Vagina (tissue), 2 donors: ENCODE data around the gene ZBTB24.

Experiments
- POLR2A ChIP-seq, 2 donors: fragments of 450-650 bp; IDR thresholded peaks; one replicate each; pipeline ENCODE4 v1.6.1; 2017; ENCODE audit warnings: antibody characterized with exemption in 2 of 2, mild to moderate bottlenecking in 2 of 2, moderate library complexity in 2 of 2
- POLR2AphosphoS5 ChIP-seq, 2 donors: sonication (generic); formaldehyde crosslinking; IDR thresholded peaks; one replicate each; pipeline ENCODE4 v1.9.0; 2017; ENCODE audit warnings: antibody characterized with exemption in 2 of 2, mild to moderate bottlenecking in 2 of 2, low read depth in 1 of 2; ENCODE audit not compliant: insufficient read depth in 1 of 2

DNA sequence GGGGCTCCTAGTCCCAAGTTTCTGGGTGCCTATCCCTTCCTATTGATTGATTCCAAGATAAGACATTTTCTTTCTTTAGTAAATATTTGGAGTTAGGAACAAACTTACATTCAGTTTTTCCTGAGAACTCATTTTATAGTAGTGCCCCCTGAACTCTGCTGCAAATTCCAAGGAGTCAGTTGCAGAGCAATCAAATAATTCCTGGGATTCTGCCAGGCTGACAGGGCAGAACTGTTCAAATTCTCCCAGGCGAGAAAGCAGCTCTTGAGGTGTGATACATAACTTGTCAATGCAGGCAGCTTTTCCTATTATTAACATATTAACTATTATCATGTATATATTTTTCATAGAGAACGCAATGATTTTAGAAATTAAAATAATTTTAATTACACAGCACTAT lies 15.9 kb upstream of the ZBTB24 start:
- TF ChIP-seq POLR2A (IDR thresholded peaks at IDR 0.05) (no peak), POLR2AphosphoS5 (IDR thresholded peaks at IDR 0.05; ENCODE audit: insufficient read depth in 1 of 2, low read depth in 1 of 2) (no peak)
